ENCODE data around the gene NUDCD3. TPM values are rescaled to one million over a fixed set of nuclear protein-coding genes. Genes with fewer than 3 reads are reported as not detected.
A peak's percentile ranks its signal among the peaks of the same experiment; 100 is the strongest.

The NUDCD3 gene
- total and polyA plus RNA-seq, 4 donors, result 24.8 to 91.0 (median 52.4) TPM

- DNase-seq (peak in 1 of 3 donors; percentile 3), ATAC-seq (ENCODE audit: insufficient read depth, low FRiP score) (no peak)
- Histone ChIP-seq H3K4me3 (no peak overlapping the region), H3K4me1 (ENCODE audit: control insufficient read depth in 5 of 5, insufficient read depth in 5 of 5, low read length in 5 of 5) (peaks cover 0 to 15% (median 0%) of the 10 kb centered on the region in 5 donors), H3K9ac (ENCODE audit: insufficient read depth in 1 of 2, low read length in 2 of 2) (no peak overlapping the region), H3K36me3 (ENCODE audit: control insufficient read depth in 4 of 4, insufficient read depth in 4 of 4, low read length in 4 of 4) (no peaks in the 10 kb centered on the region), H3K27me3 (ENCODE audit: control insufficient read depth in 3 of 3, insufficient read depth in 3 of 3, low read length in 2 of 3) (no peaks in the 10 kb centered on the region), H3K27ac (ENCODE audit: low read depth in 1 of 2, low read length in 1 of 2) (no peak overlapping the region), H3K9me3 (ENCODE audit: control insufficient read depth in 4 of 4, insufficient read depth in 3 of 4, low read length in 3 of 4) (no peaks in the 10 kb centered on the region)
- 81 to 83% methylated on average over 8 of the region's 8 CpGs for WGBS, 2 donors
- no peak for TF ChIP-seq CTCF (IDR thresholded peaks at IDR 0.05; ENCODE audit: control extremely low read depth, extremely low read depth)
These were observed 43.0 kb upstream of the NUDCD3 start for GRCh38 chr7:44533301-44534055.

GRCh38 chr7:44531421-44532380, 41.2 kb upstream of the NUDCD3 start:
- Histone ChIP-seq H3K4me1 (ENCODE audit: control insufficient read depth in 5 of 5, insufficient read depth in 5 of 5, low read length in 5 of 5) (peaks cover 0 to 15% (median 0%) of the 10 kb centered on the region in 5 donors), H3K27me3 (ENCODE audit: control insufficient read depth in 3 of 3, insufficient read depth in 3 of 3, low read length in 2 of 3) (no peaks in the 10 kb centered on the region), H3K9ac (ENCODE audit: insufficient read depth in 1 of 2, low read length in 2 of 2) (no peak overlapping the region), H3K27ac (ENCODE audit: low read depth in 1 of 2, low read length in 1 of 2) (no peak overlapping the region), H3K9me3 (ENCODE audit: control insufficient read depth in 4 of 4, insufficient read depth in 3 of 4, low read length in 3 of 4) (peaks cover 0 to 6% (median 0%) of the 10 kb centered on the region in 4 donors), H3K36me3 (ENCODE audit: control insufficient read depth in 4 of 4, insufficient read depth in 4 of 4, low read length in 4 of 4) (no peaks in the 10 kb centered on the region), H3K4me3 (no peak overlapping the region)
- WGBS, 2 donors, result 86 to 89% methylated on average over 17 of the region's 17 CpGs
- ATAC-seq (ENCODE audit: insufficient read depth, low FRiP score) (no peak), DNase-seq (no peak)
- no peak for TF ChIP-seq CTCF (IDR thresholded peaks at IDR 0.05; ENCODE audit: control extremely low read depth, extremely low read depth)

GRCh38 chr7:44530990-44531389, 40.5 kb upstream of the NUDCD3 start:
- Histone ChIP-seq H3K9ac (ENCODE audit: insufficient read depth in 1 of 2, low read length in 2 of 2) (no peak overlapping the region), H3K27ac (ENCODE audit: low read depth in 1 of 2, low read length in 1 of 2) (no peak overlapping the region), H3K4me3 (no peak overlapping the region), H3K9me3 (ENCODE audit: control insufficient read depth in 4 of 4, insufficient read depth in 3 of 4, low read length in 3 of 4) (peaks cover 0 to 9% (median 0%) of the 10 kb centered on the region in 4 donors), H3K36me3 (ENCODE audit: control insufficient read depth in 4 of 4, insufficient read depth in 4 of 4, low read length in 4 of 4) (no peaks in the 10 kb centered on the region), H3K27me3 (ENCODE audit: control insufficient read depth in 3 of 3, insufficient read depth in 3 of 3, low read length in 2 of 3) (no peaks in the 10 kb centered on the region), H3K4me1 (ENCODE audit: control insufficient read depth in 5 of 5, insufficient read depth in 5 of 5, low read length in 5 of 5) (peaks cover 0 to 15% (median 0%) of the 10 kb centered on the region in 5 donors)
- no peak for TF ChIP-seq CTCF (IDR thresholded peaks at IDR 0.05; ENCODE audit: control extremely low read depth, extremely low read depth)
- DNase-seq (no peak), ATAC-seq (ENCODE audit: insufficient read depth, low FRiP score) (no peak)
- 71 to 79% methylated on average over 10 of the region's 10 CpGs for WGBS, 2 donors

Data from lung (tissue), 12 donors.